K562 (cell line): Measurements from ENCODE around the gene GPS2. TPM values are rescaled to one million over a fixed set of nuclear protein-coding genes. Genes with fewer than 3 reads are reported as not detected.

ENCODE experiments used
- ATAC-seq: fragments of 200-7000 bp; cut with Tn5 transposase; 3 replicates; pipeline ENCODE4 v1.9.1; 2020; ENCODE audit warnings: moderate library complexity
- BruUV-seq: library from RNA; stranded (reverse); fragments of 400-500 nt; replicated peaks from 2 replicates; lab custom pipeline; 2021; lab: Mats Ljungman, UMichigan
- CTCF ChIA-PET: fragments of 300-600 bp; formaldehyde crosslinking; extraction: SDS; loops from one replicate; lab custom pipeline; 2021; ENCODE audit warnings: low intra/inter-chr PET ratio; lab: Yijun Ruan, JAX
- POLR2A ChIA-PET: fragments of 300-600, 350-650 bp; sonication (Branson Sonifier 250); formaldehyde crosslinking; extraction: SDS; loops from one replicate; lab custom pipeline; 2021; ENCODE audit warnings: antibody characterized with exemption, inconsistent platforms; lab: Yijun Ruan, JAX
- DNase-seq, 4 experiments: peaks; one replicate each; pipeline versions ENCODE4 v3.0.0 to v3.0.0-alpha.2; 2011 to 2018; ENCODE audit warnings: low spot score in 3 of 4, mixed read lengths in 3 of 4; ENCODE audit errors: extremely low read depth in 1 of 4
- FAIRE-seq: peaks from 2 replicates; lab custom pipeline; 2011; peaks lifted over from hg19 to GRCh38; lab: Jason Lieb, UNC
- H2AFZ ChIP-seq: 2 replicates; pipeline ENCODE4 v1.6.0; 2011; ENCODE audit warnings: low read depth, low read length, control low read depth, inconsistent platforms
- H3K27ac ChIP-seq: fragments of 200-600 bp; 3 replicates; pipeline ENCODE4 v1.8.0; 2011; ENCODE audit warnings: low read depth, mild to moderate bottlenecking, control low read depth, inconsistent platforms, low read length, moderate library complexity, mixed read lengths; ENCODE audit errors: extremely low read depth
- H3K27me3 ChIP-seq, 2 experiments: fragments of 300-600 bp in 1 of 2; 2 replicates in 1 of 2; 3 replicates in 1 of 2; pipeline versions ENCODE4 v1.6.0 to v1.8.0; 2011; ENCODE audit warnings: inconsistent platforms in 2 of 2, low read length in 2 of 2, mild to moderate bottlenecking in 1 of 2, mixed read lengths in 1 of 2, moderate library complexity in 1 of 2; ENCODE audit not compliant: control insufficient read depth in 2 of 2, insufficient read depth in 2 of 2
- H3K36me3 ChIP-seq: fragments of 300-600 bp; 3 replicates; pipeline ENCODE4 v1.8.0; 2011; ENCODE audit warnings: mild to moderate bottlenecking, low read length, inconsistent platforms; ENCODE audit not compliant: control insufficient read depth, insufficient read depth
- H3K4me1 ChIP-seq, 2 experiments: fragments of 200-600 bp in 1 of 2; replicated peaks in 1 of 2; 2 replicates in 1 of 2; 3 replicates in 1 of 2; pipeline versions ENCODE4 v1.5.1 to v1.8.0; 2011; ENCODE audit warnings: inconsistent platforms in 2 of 2, low read length in 2 of 2, mild to moderate bottlenecking in 1 of 2, mixed read lengths in 1 of 2, moderate library complexity in 1 of 2; ENCODE audit not compliant: control insufficient read depth in 2 of 2, insufficient read depth in 2 of 2
- H3K4me2 ChIP-seq: 2 replicates; pipeline ENCODE4 v1.6.1; 2011; ENCODE audit warnings: low read length, control low read depth, inconsistent platforms, mixed read lengths; ENCODE audit not compliant: insufficient read depth
- H3K4me3 ChIP-seq: fragments of 200-600 bp; sonication (generic), shearing (Covaris generic); 2 replicates; pipeline ENCODE4 v1.5.1; 2016; ENCODE audit warnings: control low read depth, inconsistent platforms
- H3K79me2 ChIP-seq: fragments of 200-600 bp; 3 replicates; pipeline ENCODE4 v1.8.0; 2011; ENCODE audit warnings: low read length, inconsistent platforms; ENCODE audit not compliant: control insufficient read depth, insufficient read depth
- H3K9ac ChIP-seq, 2 experiments: 2 replicates each; pipeline versions ENCODE4 v1.6.0 to v1.6.1; 2011; ENCODE audit warnings: low read depth in 2 of 2, low read length in 2 of 2, control low read depth in 1 of 2, inconsistent platforms in 1 of 2, mild to moderate bottlenecking in 1 of 2, mixed read lengths in 1 of 2; ENCODE audit not compliant: insufficient read depth in 1 of 2
- H3K9me1 ChIP-seq: one replicate; pipeline ENCODE4 v1.6.0; 2011; ENCODE audit warnings: inconsistent platforms, mild to moderate bottlenecking, low read length, moderate library complexity; ENCODE audit not compliant: control insufficient read depth, insufficient read depth
- H3K9me3 ChIP-seq: replicated peaks from 2 replicates; pipeline ENCODE4 v1.5.1; 2011; ENCODE audit warnings: low read depth, low read length, inconsistent platforms; ENCODE audit not compliant: control insufficient read depth, insufficient read depth
- H4K20me1 ChIP-seq: replicated peaks from 2 replicates; pipeline ENCODE4 v1.6.1; 2011; ENCODE audit warnings: low read length, inconsistent platforms, mixed read lengths; ENCODE audit not compliant: control insufficient read depth, insufficient read depth
- CCAR2 ChIP-seq: fragments of 200-400 bp; formaldehyde crosslinking; IDR thresholded peaks from 2 replicates; pipeline ENCODE4 v1.6.1; 2017; ENCODE audit warnings: mild to moderate bottlenecking, low read depth, low read length
- FOXJ3 ChIP-seq: sonication (generic); formaldehyde crosslinking; IDR thresholded peaks from 2 replicates; pipeline ENCODE4 v1.4.0; 2020; ENCODE audit warnings: mild to moderate bottlenecking, missing genetic modification reagents
- NRF1 ChIP-seq, 2 experiments: fragments of 450-650 bp; IDR thresholded peaks in 1 of 2; conservative IDR thresholded peaks in 1 of 2; 2 replicates each; pipeline ENCODE4 v1.6.1; 2014; ENCODE audit warnings: mild to moderate bottlenecking in 2 of 2
- SIX5 ChIP-seq, 2 experiments: IDR thresholded peaks; 2 replicates each; pipeline ENCODE4 v1.6.1; 2011; ENCODE audit warnings: low read length in 2 of 2, borderline replicate concordance in 1 of 2, low read depth in 1 of 2, mild to moderate bottlenecking in 1 of 2, moderate library complexity in 1 of 2; ENCODE audit not compliant: insufficient read depth in 1 of 2
- SMARCC2 ChIP-seq: fragments of 450-650 bp; IDR thresholded peaks from 2 replicates; pipeline ENCODE4 v1.6.1; 2017; ENCODE audit warnings: antibody characterized with exemption, moderate library complexity, mild to moderate bottlenecking, low read depth
- ZBTB7A ChIP-seq: IDR thresholded peaks from 2 replicates; pipeline ENCODE4 v1.6.1; 2011; ENCODE audit warnings: low read depth, mild to moderate bottlenecking, low read length, moderate library complexity, borderline replicate concordance; ENCODE audit not compliant: control insufficient read depth
- ZNF512 ChIP-seq: IDR thresholded peaks from 2 replicates; pipeline ENCODE4 v1.6.1; 2016; ENCODE audit warnings: missing genetic modification characterization, missing compliant biosample characterization
- WGBS: fragments of 100-300 bp; shearing (Covaris generic); methylation state at CpG from one replicate; pipeline ENCODE4 v1.1.6; 2016; ENCODE audit warnings: low coverage, mixed read lengths; ENCODE audit not compliant: insufficient coverage; ENCODE audit errors: missing lambda C conversion rate; 5-methylcytosine and 5-hydroxymethylcytosine counted together
- in situ Hi-C: fragments of 300-500 bp; cut with MboI; formaldehyde crosslinking; loops from 4 replicates; pipeline ENCODE4 v1.15.0; 2018; ENCODE audit warnings: inconsistent platforms, mixed read lengths
- intact Hi-C: fragments of 100-400 bp; cut with micrococcal nuclease; formaldehyde crosslinking; loops from 2 replicates; pipeline ENCODE4 v1.14.2; 2022
- polyA plus RNA-seq, 8 experiments: library from polyadenylated mRNA; depleted of rRNA in 4 of 8; stranded (reverse) in 5 of 8; unstranded in 3 of 8; fragments of >200 nt; fragmentation: Nextera tagmentation in 2 of 8; fragmentation: Illumina TruSeq in 1 of 8; extraction: Ambion mirVana in 2 of 8; extraction: Trizol in 1 of 8; gene quantifications; 2 replicates each; pipeline versions ENCODE4 v1.2.1 to v1.2.3, GENCODE V29; 2011 to 2014; ENCODE audit warnings: inconsistent platforms in 1 of 8, missing spikeins in 1 of 8
- total RNA-seq, 7 experiments: library from RNA; depleted of rRNA in 6 of 7; stranded (reverse); fragments of >200 nt in 6 of 7; fragmentation: Illumina TruSeq in 2 of 7; extraction: Trizol in 2 of 7; gene quantifications; 2 replicates each; pipeline versions ENCODE4 v1.2.1 to v1.2.3, GENCODE V29; 2011 to 2021; ENCODE audit warnings: low replicate concordance in 1 of 7
- TF ChIP-seq, protein P1 (sequence below): sonication (generic); IDR thresholded peaks from 2 replicates; pipeline ENCODE4 v1.6.1; 2016
- TF ChIP-seq, protein P2 (sequence below): fragments of 450-650 bp; IDR thresholded peaks from 2 replicates; pipeline ENCODE4 v1.6.1; 2017; ENCODE audit warnings: mild to moderate bottlenecking, moderate library complexity
- TF ChIP-seq, protein P3 (sequence below): fragments of 450-650 bp; IDR thresholded peaks from 2 replicates; pipeline ENCODE4 v1.6.1; 2016

The GPS2 gene
- total and polyA plus RNA-seq, 9 of the 15 experiments (the other 6 are each of a cell fraction or from before 2014, with no cell fraction given) = 18.3 to 75.7 (median 37.0) TPM

DNA sequence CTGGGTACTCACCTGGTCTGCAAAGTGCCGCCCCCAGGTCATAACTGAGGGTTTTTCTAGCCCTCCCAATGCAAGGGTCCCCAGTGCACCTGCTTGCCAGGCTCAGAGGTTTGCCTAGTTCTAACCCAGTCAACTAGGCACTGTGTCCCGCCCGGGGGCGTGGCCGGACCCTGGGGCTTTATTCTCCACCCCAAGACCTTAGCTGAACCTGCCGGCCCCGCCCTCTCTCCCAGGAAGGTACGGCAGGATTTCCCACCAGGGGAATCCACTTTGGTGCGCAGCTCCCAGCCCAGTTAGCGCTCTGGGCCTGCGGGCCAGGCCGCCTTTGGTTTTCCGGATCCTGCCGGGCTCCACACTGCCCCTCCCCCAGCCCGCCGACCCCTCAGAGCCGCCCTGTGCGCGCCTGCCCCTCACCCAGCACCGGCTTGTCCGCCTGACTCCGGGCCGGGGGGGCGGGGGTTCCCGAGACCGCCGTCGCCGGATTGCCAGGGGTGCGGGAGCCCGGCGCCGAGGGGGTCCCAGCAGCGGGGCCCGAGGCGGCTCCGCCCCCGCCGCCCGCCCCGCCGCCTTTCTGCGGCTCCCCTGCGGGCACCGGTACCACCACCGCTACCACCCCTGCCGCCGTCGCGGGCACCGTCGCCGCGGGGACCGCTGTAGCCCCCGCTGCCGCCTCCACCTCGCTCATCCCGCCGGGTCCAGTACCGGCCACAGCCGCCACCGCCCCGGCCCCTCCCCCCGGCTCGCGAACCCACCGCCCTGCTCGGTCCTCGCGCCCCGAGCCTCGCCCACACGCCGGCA lies 21.1 kb downstream of the GPS2 start:
- peak overlapping the region in 1 of 2 experiments; percentile 74; a peak in 2 of 4 replicates for H3K9ac ChIP-seq
- H3K9me1 ChIP-seq = no peaks in the 10 kb centered on the region
- peak; percentile 77 for ATAC-seq
- peak overlapping the region; percentile 6; the same call in 1 of the 2 replicates for H3K4me2 ChIP-seq
- H3K27me3 ChIP-seq = no peaks in the 10 kb centered on the region
- no peak overlapping the region for H3K4me3 ChIP-seq
- no peaks in the 10 kb centered on the region for H3K79me2 ChIP-seq
- no peaks in the 10 kb centered on the region for H4K20me1 ChIP-seq
- peaks cover 17 to 53% of the 10 kb centered on the region in 2 experiments for H3K4me1 ChIP-seq
- POLR2A ChIA-PET = interaction anchor here (0.6 to 0.9 kb wide), 2 partner anchors 11 to 12 kb away, joined by 3 read pairs; partner anchors contain the start of gene SLC2A4
- no peak for FAIRE-seq
- peak; percentile 62 to 67 (median 62) for DNase-seq
- no peaks in the 10 kb centered on the region for H3K36me3 ChIP-seq
- H2AFZ ChIP-seq = no peak overlapping the region
- no peaks in the 10 kb centered on the region for H3K9me3 ChIP-seq
- 13% methylated on average over 5 of the region's 75 CpGs for WGBS
- intact Hi-C loops = no loop called here
- BruUV-seq = no TSS peak
- TF ChIP-seq, protein P1, sequence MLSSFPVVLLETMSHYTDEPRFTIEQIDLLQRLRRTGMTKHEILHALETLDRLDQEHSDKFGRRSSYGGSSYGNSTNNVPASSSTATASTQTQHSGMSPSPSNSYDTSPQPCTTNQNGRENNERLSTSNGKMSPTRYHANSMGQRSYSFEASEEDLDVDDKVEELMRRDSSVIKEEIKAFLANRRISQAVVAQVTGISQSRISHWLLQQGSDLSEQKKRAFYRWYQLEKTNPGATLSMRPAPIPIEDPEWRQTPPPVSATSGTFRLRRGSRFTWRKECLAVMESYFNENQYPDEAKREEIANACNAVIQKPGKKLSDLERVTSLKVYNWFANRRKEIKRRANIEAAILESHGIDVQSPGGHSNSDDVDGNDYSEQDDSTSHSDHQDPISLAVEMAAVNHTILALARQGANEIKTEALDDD = peak; percentile 15
- TF ChIP-seq NRF1 (conservative IDR thresholded peaks at IDR 0.05 in 1 of 2, IDR thresholded peaks at IDR 0.05 in 1 of 2) = 0 out of 4 replicates have a peak, but pooled peaks of 1 of the 2 experiments have one; percentile 18
- TF ChIP-seq FOXJ3 (CRISPR knock-in tag) = no peak
- TF ChIP-seq, protein P2, sequence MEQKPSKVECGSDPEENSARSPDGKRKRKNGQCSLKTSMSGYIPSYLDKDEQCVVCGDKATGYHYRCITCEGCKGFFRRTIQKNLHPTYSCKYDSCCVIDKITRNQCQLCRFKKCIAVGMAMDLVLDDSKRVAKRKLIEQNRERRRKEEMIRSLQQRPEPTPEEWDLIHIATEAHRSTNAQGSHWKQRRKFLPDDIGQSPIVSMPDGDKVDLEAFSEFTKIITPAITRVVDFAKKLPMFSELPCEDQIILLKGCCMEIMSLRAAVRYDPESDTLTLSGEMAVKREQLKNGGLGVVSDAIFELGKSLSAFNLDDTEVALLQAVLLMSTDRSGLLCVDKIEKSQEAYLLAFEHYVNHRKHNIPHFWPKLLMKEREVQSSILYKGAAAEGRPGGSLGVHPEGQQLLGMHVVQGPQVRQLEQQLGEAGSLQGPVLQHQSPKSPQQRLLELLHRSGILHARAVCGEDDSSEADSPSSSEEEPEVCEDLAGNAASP = peak; percentile 54
- no peak for TF ChIP-seq ZNF512 (tag)
- TF ChIP-seq, protein P3, sequence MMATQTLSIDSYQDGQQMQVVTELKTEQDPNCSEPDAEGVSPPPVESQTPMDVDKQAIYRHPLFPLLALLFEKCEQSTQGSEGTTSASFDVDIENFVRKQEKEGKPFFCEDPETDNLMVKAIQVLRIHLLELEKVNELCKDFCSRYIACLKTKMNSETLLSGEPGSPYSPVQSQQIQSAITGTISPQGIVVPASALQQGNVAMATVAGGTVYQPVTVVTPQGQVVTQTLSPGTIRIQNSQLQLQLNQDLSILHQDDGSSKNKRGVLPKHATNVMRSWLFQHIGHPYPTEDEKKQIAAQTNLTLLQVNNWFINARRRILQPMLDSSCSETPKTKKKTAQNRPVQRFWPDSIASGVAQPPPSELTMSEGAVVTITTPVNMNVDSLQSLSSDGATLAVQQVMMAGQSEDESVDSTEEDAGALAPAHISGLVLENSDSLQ = no peak
- peak; percentile 49; the same call in 1 of the 2 replicates for TF ChIP-seq ZBTB7A
- TF ChIP-seq SIX5 (IDR thresholded peaks at IDR 0.05; ENCODE audit: borderline replicate concordance in 1 of 2, insufficient read depth in 1 of 2, low read depth in 1 of 2, low read length in 2 of 2) = no peak
- no peak for TF ChIP-seq SMARCC2
- TF ChIP-seq CCAR2 = no peak
- TF ChIP-seq, all 486 proteins: peak for 4
- CTCF ChIA-PET = no interaction called here
- H3K27ac ChIP-seq = no peak overlapping the region
- in situ Hi-C loops = no loop called here
